Measurements from ENCODE around the gene ATP5MK. TPM values are rescaled to one million over a fixed set of nuclear protein-coding genes. Genes with fewer than 3 reads are reported as not detected.

Gene ATP5MK
- total and polyA plus RNA-seq, 2 experiments from 2014 or later = 81.4 to 909 TPM

DNA sequence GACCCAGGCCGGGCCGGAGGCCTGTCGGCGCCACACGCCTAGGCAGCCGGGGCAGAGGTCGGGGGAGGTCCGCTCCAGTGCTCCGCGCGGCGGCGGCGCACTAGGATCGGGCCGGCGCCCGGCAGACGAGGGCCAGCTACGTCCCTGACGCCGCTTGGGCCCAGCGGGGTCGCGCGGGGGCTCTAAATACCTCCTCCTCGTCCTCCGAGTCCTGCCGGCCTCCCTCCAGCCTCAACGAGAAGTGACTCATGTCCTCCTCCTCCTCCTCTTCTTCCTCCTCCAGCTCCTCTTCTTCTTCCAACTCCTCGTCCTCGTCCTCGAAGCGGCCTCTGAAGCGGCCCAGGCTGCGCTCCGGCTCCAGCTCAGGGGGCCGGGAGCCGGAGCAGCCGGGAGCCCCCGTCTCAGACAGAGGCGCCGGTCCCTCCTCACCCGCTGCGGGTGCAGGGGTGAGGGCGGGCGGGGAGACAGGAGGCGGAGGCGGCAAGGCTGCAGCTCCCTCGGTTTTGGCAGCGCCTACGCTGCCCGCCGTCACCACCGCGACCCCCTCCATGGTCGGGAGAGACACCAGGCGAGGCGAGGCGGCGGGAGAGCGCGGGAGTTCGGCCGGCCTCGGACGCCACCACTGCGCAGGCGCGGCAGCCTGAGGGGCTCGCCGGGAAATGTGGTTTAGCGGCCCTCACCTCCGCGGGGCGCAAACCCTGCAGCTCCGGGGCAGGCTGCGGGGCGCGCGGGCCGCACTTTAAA lies 45.6 kb downstream of the ATP5MK start, which contains the start of gene PCGF6:
PCGF6 (minus strand) TSS at position 624 of the 744 bp plus-strand sequence; CDS start at position 550, 74 bp downstream.
- H3K27me3 ChIP-seq = no peaks in the 10 kb centered on the region
- peak; percentile 88 to 93 for DNase-seq (ENCODE audit: low read depth in 1 of 2, low spot score in 1 of 2)
- H3K4me1 ChIP-seq (ENCODE audit: low read depth) = no peaks in the 10 kb centered on the region
- H3K9me3 ChIP-seq (ENCODE audit: low read depth) = no peaks in the 10 kb centered on the region
- H3K27ac ChIP-seq = peak within 1 kb of the TSS; percentile 85
- peak within 1 kb of the TSS; percentile 57 for H3K4me3 ChIP-seq
- H3K36me3 ChIP-seq = peaks cover 25% of the 10 kb centered on the region
- TF ChIP-seq, protein P1, sequence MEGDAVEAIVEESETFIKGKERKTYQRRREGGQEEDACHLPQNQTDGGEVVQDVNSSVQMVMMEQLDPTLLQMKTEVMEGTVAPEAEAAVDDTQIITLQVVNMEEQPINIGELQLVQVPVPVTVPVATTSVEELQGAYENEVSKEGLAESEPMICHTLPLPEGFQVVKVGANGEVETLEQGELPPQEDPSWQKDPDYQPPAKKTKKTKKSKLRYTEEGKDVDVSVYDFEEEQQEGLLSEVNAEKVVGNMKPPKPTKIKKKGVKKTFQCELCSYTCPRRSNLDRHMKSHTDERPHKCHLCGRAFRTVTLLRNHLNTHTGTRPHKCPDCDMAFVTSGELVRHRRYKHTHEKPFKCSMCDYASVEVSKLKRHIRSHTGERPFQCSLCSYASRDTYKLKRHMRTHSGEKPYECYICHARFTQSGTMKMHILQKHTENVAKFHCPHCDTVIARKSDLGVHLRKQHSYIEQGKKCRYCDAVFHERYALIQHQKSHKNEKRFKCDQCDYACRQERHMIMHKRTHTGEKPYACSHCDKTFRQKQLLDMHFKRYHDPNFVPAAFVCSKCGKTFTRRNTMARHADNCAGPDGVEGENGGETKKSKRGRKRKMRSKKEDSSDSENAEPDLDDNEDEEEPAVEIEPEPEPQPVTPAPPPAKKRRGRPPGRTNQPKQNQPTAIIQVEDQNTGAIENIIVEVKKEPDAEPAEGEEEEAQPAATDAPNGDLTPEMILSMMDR (IDR thresholded peaks at IDR 0.05; ENCODE audit: low read depth, low read length) = peak; percentile 14

DNA sequence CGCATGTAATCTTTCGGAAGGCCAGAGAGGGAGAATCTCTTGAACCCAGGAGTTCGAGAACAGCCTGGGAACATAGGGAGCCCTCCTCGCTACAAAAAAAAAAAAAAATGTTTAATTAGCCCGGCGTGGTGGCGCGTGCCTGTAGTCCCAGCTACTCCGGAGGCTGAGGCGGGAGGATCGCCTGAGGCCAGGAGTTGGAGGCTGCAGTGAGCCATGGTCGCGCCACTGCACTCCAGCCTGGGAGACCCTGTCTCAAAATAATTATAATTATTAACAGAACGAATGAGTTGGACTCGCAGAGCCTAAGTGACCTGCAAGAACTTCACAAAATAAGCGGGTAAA lies 46.1 kb downstream of the ATP5MK start:
- TF ChIP-seq, protein P1 (IDR thresholded peaks at IDR 0.05; ENCODE audit: low read depth, low read length) = no peak
- Histone ChIP-seq H3K27ac (peak overlapping the region; percentile 85), H3K9me3 (ENCODE audit: low read depth) (no peaks in the 10 kb centered on the region), H3K36me3 (peaks cover 28% of the 10 kb centered on the region), H3K4me1 (ENCODE audit: low read depth) (no peaks in the 10 kb centered on the region), H3K27me3 (no peaks in the 10 kb centered on the region), H3K4me3 (peak overlapping the region; percentile 57)
- no peak for DNase-seq (ENCODE audit: low read depth in 1 of 2, low spot score in 1 of 2)

Other genes starting within 250 kb of the ATP5MK start
- gene NT5C2, start 203.2 kb downstream of the ATP5MK start, total RNA-seq = 36.9 and 51.1 TPM in 2 replicates
- gene NT5C2, start 203.2 kb downstream of the ATP5MK start, polyA plus RNA-seq = 59.4 and 84.0 TPM in 2 replicates
- gene RPEL1, start 150.6 kb downstream of the ATP5MK start, total RNA-seq = not detected in 2 replicates
- not detected in 2 replicates for gene RPEL1, start 150.6 kb downstream of the ATP5MK start, polyA plus RNA-seq
- gene INA, start 119.3 kb downstream of the ATP5MK start, total RNA-seq = 1.1 and 1.3 TPM in 2 replicates
- 0.42 and 1.8 TPM in 2 replicates for gene INA, start 119.3 kb downstream of the ATP5MK start, polyA plus RNA-seq
- gene PCGF6, start 45.3 kb downstream of the ATP5MK start, total RNA-seq = 11.5 and 21.4 TPM in 2 replicates
- 14.7 and 20.6 TPM in 2 replicates for gene PCGF6, start 45.3 kb downstream of the ATP5MK start, polyA plus RNA-seq
- 4.7 and 7.1 TPM in 2 replicates for gene TAF5, start 28.5 kb downstream of the ATP5MK start, total RNA-seq
- gene TAF5, start 28.5 kb downstream of the ATP5MK start, polyA plus RNA-seq = 4.6 TPM in 2 replicates
- 20.4 and 30.3 TPM in 2 replicates for gene PDCD11, start 151 bp upstream of the ATP5MK start, total RNA-seq
- gene PDCD11, start 151 bp upstream of the ATP5MK start, polyA plus RNA-seq = 17.9 and 20.1 TPM in 2 replicates
- 0.95 and 3.7 TPM in 2 replicates for gene CALHM2, start 55.9 kb upstream of the ATP5MK start, total RNA-seq
- gene CALHM2, start 55.9 kb upstream of the ATP5MK start, polyA plus RNA-seq = 1.1 TPM in 2 replicates
- 0.11 TPM in 1 of 2 replicates, not detected in the other for gene CALHM1, start 62.4 kb upstream of the ATP5MK start, total RNA-seq
- not detected in 2 replicates for gene CALHM1, start 62.4 kb upstream of the ATP5MK start, polyA plus RNA-seq
- not detected in 2 replicates for gene CALHM3, start 82.8 kb upstream of the ATP5MK start, total RNA-seq
- not detected in 2 replicates for gene CALHM3, start 82.8 kb upstream of the ATP5MK start, polyA plus RNA-seq
- 2.3 and 2.7 TPM in 2 replicates for gene NEURL1, start 97.2 kb upstream of the ATP5MK start, total RNA-seq
- 1.4 and 3.5 TPM in 2 replicates for gene NEURL1, start 97.2 kb upstream of the ATP5MK start, polyA plus RNA-seq